Activated CD8-positive, alpha-beta memory T cell treated with anti-CD3 and anti-CD28 coated beads for 36 hours (primary cell): ENCODE results near the gene CHRNB2. TPM values are rescaled to one million over a fixed set of nuclear protein-coding genes. Genes with fewer than 3 reads are reported as not detected.
"Not testable (repeated sequence)": the region's sequence is repeated elsewhere in the genome, so short reads cannot be mapped to it uniquely, and the experiment has no call there.

Experiments used
- CTCF ChIA-PET: fragments of 350-600 bp; sonication (Branson Sonifier 250); formaldehyde crosslinking; loops from one replicate; lab custom pipeline; 2021; ENCODE audit warnings: antibody characterized with exemption; lab: Charles Lee
- POLR2A ChIA-PET: fragments of 350-600 bp; sonication (Branson Sonifier 250); formaldehyde crosslinking; loops from one replicate; lab custom pipeline; 2021; ENCODE audit warnings: antibody characterized with exemption; lab: Charles Lee
- total RNA-seq, 2 experiments: library from RNA; stranded (reverse); gene quantifications; one replicate each; pipeline ENCODE4 v1.2.3, GENCODE V29; 2021

Gene CHRNB2
- under 1 TPM; 0.06 to 0.10 TPM for total RNA-seq

GRCh38 chr1:154567386-154568156, at the start of gene CHRNB2:
Gene CHRNB2 (plus strand): TSS chr1:154567778. CDS start chr1:154568045, 267 bp downstream.
- CTCF ChIA-PET, result no interaction called here

GRCh38 chr1:154519591-154519991, 48.0 kb upstream of the CHRNB2 start:
- CTCF ChIA-PET, result no interaction called here
- POLR2A ChIA-PET, result no interaction called here

More at GRCh38 chr1:154567386-154568156, at the start of gene CHRNB2:
- POLR2A ChIA-PET, result interaction anchor here (0.6 kb wide), 2 partner anchors 196 to 1340 kb away, joined by 3 to 4 read pairs; no protein-coding TSS in a partner anchor

GRCh38 chr1:154520333-154520732, 47.2 kb upstream of the CHRNB2 start:
- POLR2A ChIA-PET, result no interaction called here
- CTCF ChIA-PET, result interaction anchor here (1.0 kb wide), 1 partner anchor 9 kb away, joined by 3 read pairs; no protein-coding TSS in a partner anchor

- ChIA-PET CTCF (no interaction called here), POLR2A (no interaction called here)
These were observed 45.9 kb upstream of the CHRNB2 start for GRCh38 chr1:154521695-154522094.

GRCh38 chr1:154524881-154525280, 42.7 kb upstream of the CHRNB2 start:
- CTCF ChIA-PET, result no interaction called here

GRCh38 chr1:154527192-154527591, 40.4 kb upstream of the CHRNB2 start:
- ChIA-PET CTCF (no interaction called here), POLR2A (no interaction called here)

More at GRCh38 chr1:154524881-154525280, 42.7 kb upstream of the CHRNB2 start:
- POLR2A ChIA-PET, result no interaction called here

GRCh38 chr1:154529308-154529707, 38.3 kb upstream of the CHRNB2 start:
- POLR2A ChIA-PET, result no interaction called here
- CTCF ChIA-PET, result interaction anchor here (0.6 to 1.5 kb wide), 3 partner anchors 9 to 72 kb away, joined by 3 to 4 read pairs (median 4); no protein-coding TSS in a partner anchor

GRCh38 chr1:154531950-154532349, 35.6 kb upstream of the CHRNB2 start:
- POLR2A ChIA-PET, result not testable (repeated sequence)
- CTCF ChIA-PET, result interaction anchor here (0.5 to 1.3 kb wide), 3 partner anchors 15 to 61 kb away, joined by 3 read pairs; no protein-coding TSS in a partner anchor

GRCh38 chr1:154533952-154534844, 33.4 kb upstream of the CHRNB2 start:
- ChIA-PET CTCF (no interaction called here), POLR2A (no interaction called here)

GRCh38 chr1:154536570-154536969, 31.0 kb upstream of the CHRNB2 start:
- ChIA-PET POLR2A (interaction anchor here (0.5 kb wide), 1 partner anchor 1143 kb away, joined by 3 read pairs; no protein-coding TSS in a partner anchor), CTCF (interaction anchor here (0.6 kb wide), 1 partner anchor 380 kb away, joined by 4 read pairs; no protein-coding TSS in a partner anchor)

GRCh38 chr1:154539486-154540483, 27.8 kb upstream of the CHRNB2 start:
- ChIA-PET POLR2A (no interaction called here), CTCF (interaction anchor here (1.0 to 1.4 kb wide), 2 partner anchors 16 to 60 kb away, joined by 4 to 5 read pairs; no protein-coding TSS in a partner anchor)

GRCh38 chr1:154541231-154541630, 26.3 kb upstream of the CHRNB2 start:
- ChIA-PET POLR2A (no interaction called here), CTCF (no interaction called here)

GRCh38 chr1:154546264-154547063, 21.1 kb upstream of the CHRNB2 start:
- POLR2A ChIA-PET, result interaction anchor here (0.5 to 0.7 kb wide), 2 partner anchors 67 to 369 kb away, joined by 3 to 4 read pairs; no protein-coding TSS in a partner anchor
- CTCF ChIA-PET, result interaction anchor here (0.6 to 5.1 kb wide), 17 partner anchors 9 to 558 kb away, joined by 3 to 64 read pairs (median 3); no protein-coding TSS in a partner anchor

- ChIA-PET POLR2A (interaction anchor here (0.7 kb wide), 1 partner anchor 67 kb away, joined by 3 read pairs; no protein-coding TSS in a partner anchor), CTCF (interaction anchor here (0.6 to 5.1 kb wide), 17 partner anchors 8 to 559 kb away, joined by 3 to 64 read pairs (median 3); no protein-coding TSS in a partner anchor)
These were observed 20.4 kb upstream of the CHRNB2 start for GRCh38 chr1:154547105-154547732.

- ChIA-PET POLR2A (no interaction called here), CTCF (interaction anchor here (1.9 to 5.1 kb wide), 2 partner anchors 19 to 67 kb away, joined by 4 to 64 read pairs; no protein-coding TSS in a partner anchor)
These were observed 19.6 kb upstream of the CHRNB2 start for GRCh38 chr1:154548028-154548427.

- POLR2A ChIA-PET, result no interaction called here
- CTCF ChIA-PET, result interaction anchor here (5.1 kb wide), 1 partner anchor 68 kb away, joined by 64 read pairs; no protein-coding TSS in a partner anchor
These were observed 18.3 kb upstream of the CHRNB2 start for GRCh38 chr1:154549202-154549770.
